RWPE2 (cell line): ENCODE results near the gene GAPVD1.

Experiments used
- ATAC-seq: fragments of 200-7000 bp; cut with Tn5 transposase; 3 replicates; pipeline ENCODE4 v1.9.1; 2021; ENCODE audit warnings: low read depth
- DNase-seq: peaks from one replicate; pipeline ENCODE4 v3.0.0-alpha.2; 2020; ENCODE audit warnings: low spot score
- H3K27ac ChIP-seq: fragments of 450-650 bp; 2 replicates; pipeline ENCODE4 v1.5.1; 2017; ENCODE audit warnings: mild to moderate bottlenecking; ENCODE audit not compliant: poor library complexity, severe bottlenecking
- H3K27me3 ChIP-seq: fragments of 250-450 bp; sonication (Bioruptor Pico); 2 replicates; pipeline ENCODE4 v1.5.1; 2021; ENCODE audit warnings: mild to moderate bottlenecking, moderate library complexity; ENCODE audit not compliant: insufficient read depth, poor library complexity, severe bottlenecking
- H3K36me3 ChIP-seq: fragments of 250-450 bp; sonication (Bioruptor Pico); 2 replicates; pipeline ENCODE4 v1.5.1; 2020; ENCODE audit warnings: low read depth, mild to moderate bottlenecking, moderate library complexity
- H3K4me1 ChIP-seq: fragments of 250-450 bp; sonication (Bioruptor Pico); 2 replicates; pipeline ENCODE4 v1.5.1; 2021; ENCODE audit warnings: mild to moderate bottlenecking, moderate library complexity; ENCODE audit not compliant: insufficient read depth, poor library complexity, severe bottlenecking
- H3K4me3 ChIP-seq: fragments of 250-450 bp; sonication (Bioruptor Pico); 2 replicates; pipeline ENCODE4 v1.5.1; 2021; ENCODE audit warnings: mild to moderate bottlenecking, moderate library complexity; ENCODE audit not compliant: severe bottlenecking
- H3K9me3 ChIP-seq: fragments of 250-450 bp; sonication (Bioruptor Pico); 2 replicates; pipeline ENCODE4 v1.5.1; 2021; ENCODE audit warnings: mild to moderate bottlenecking, moderate library complexity; ENCODE audit not compliant: severe bottlenecking
- TF ChIP-seq, protein P1 (sequence below): fragments of 450-650 bp; IDR thresholded peaks from one replicate; pipeline ENCODE4 v1.5.1; 2017; ENCODE audit warnings: mild to moderate bottlenecking, moderate library complexity; ENCODE audit not compliant: poor library complexity, severe bottlenecking

The GAPVD1 gene

DNA sequence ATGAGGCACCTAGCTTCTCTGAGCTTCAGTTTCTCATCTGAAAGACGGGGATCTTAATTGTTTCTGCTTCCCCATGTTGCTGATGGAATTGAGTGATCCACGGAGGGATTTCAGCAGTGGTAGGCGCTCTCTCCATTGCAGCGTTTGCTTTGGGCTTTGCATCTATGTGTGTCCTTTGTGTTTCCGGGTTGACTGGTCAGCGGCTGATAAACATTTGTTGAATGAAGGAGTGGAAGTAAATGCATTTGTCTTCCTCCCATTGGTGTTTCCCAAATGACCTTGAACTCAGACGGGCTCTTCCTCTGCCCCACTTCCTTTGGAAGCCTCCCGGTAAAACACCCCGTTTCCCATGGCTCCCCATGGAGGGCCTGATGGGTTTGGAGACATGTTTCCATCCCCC lies 117.2 kb downstream of the GAPVD1 start:
- no peak overlapping the region for H3K4me3 ChIP-seq
- no peak for ATAC-seq
- H3K36me3 ChIP-seq, result no peaks in the 10 kb centered on the region
- DNase-seq, result no peak
- H3K27me3 ChIP-seq, result no peaks in the 10 kb centered on the region
- H3K4me1 ChIP-seq, result no peaks in the 10 kb centered on the region
- H3K9me3 ChIP-seq, result no peaks in the 10 kb centered on the region
- H3K27ac ChIP-seq, result no peak overlapping the region
- TF ChIP-seq, protein P1, sequence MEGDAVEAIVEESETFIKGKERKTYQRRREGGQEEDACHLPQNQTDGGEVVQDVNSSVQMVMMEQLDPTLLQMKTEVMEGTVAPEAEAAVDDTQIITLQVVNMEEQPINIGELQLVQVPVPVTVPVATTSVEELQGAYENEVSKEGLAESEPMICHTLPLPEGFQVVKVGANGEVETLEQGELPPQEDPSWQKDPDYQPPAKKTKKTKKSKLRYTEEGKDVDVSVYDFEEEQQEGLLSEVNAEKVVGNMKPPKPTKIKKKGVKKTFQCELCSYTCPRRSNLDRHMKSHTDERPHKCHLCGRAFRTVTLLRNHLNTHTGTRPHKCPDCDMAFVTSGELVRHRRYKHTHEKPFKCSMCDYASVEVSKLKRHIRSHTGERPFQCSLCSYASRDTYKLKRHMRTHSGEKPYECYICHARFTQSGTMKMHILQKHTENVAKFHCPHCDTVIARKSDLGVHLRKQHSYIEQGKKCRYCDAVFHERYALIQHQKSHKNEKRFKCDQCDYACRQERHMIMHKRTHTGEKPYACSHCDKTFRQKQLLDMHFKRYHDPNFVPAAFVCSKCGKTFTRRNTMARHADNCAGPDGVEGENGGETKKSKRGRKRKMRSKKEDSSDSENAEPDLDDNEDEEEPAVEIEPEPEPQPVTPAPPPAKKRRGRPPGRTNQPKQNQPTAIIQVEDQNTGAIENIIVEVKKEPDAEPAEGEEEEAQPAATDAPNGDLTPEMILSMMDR, result no peak

DNA sequence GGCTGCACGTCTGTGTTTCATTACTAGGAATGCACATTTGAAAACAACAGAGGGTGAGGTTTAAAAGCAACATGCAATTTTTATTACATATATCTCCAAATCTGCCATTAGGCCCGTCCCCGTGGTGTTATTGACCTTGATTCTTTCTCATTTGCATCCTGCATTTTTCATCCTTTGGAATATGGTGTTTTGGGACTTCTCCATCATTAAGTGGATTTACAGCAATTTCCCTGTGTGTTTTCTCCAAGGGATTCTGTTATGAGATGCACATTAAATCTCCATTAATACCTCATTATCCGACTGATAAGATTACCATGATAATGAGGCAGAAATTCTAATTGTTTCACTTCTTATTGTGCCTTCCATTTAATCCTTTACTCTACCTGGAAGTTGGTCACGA lies 117.6 kb downstream of the GAPVD1 start:
- Histone ChIP-seq H3K4me1 (no peaks in the 10 kb centered on the region), H3K36me3 (no peaks in the 10 kb centered on the region), H3K27ac (no peak overlapping the region), H3K9me3 (no peaks in the 10 kb centered on the region), H3K27me3 (no peaks in the 10 kb centered on the region), H3K4me3 (no peak overlapping the region)
- DNase-seq (no peak), ATAC-seq (no peak)
- TF ChIP-seq, protein P1, result no peak

DNA sequence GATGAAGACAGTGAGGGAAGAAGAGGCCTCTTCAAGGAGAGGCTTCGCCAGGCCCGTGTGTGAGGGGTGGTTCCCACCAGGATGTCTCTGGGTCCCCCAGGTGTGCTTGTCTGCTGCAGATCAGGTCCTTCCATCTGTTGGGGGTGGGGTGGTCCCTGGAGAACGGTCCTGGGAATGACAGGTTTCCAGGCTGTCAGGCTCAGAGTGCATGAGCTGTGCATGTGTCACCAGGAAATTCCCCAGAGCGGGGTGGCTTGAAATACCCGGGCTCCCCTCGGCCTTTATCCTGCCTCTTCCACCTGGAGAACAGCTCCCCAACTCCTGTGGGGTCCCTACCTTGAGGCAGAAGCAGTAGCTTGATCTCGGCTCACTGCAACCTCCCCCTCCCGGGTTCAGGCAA lies 118.8 kb downstream of the GAPVD1 start:
- ATAC-seq, result peak; percentile 49; the same call in 2 of the 3 replicates
- Histone ChIP-seq H3K4me1 (no peaks in the 10 kb centered on the region), H3K36me3 (no peaks in the 10 kb centered on the region), H3K4me3 (no peak overlapping the region), H3K27me3 (no peaks in the 10 kb centered on the region), H3K27ac (no peak overlapping the region), H3K9me3 (no peaks in the 10 kb centered on the region)
- DNase-seq, result no peak
- TF ChIP-seq, protein P1, result no peak

DNA sequence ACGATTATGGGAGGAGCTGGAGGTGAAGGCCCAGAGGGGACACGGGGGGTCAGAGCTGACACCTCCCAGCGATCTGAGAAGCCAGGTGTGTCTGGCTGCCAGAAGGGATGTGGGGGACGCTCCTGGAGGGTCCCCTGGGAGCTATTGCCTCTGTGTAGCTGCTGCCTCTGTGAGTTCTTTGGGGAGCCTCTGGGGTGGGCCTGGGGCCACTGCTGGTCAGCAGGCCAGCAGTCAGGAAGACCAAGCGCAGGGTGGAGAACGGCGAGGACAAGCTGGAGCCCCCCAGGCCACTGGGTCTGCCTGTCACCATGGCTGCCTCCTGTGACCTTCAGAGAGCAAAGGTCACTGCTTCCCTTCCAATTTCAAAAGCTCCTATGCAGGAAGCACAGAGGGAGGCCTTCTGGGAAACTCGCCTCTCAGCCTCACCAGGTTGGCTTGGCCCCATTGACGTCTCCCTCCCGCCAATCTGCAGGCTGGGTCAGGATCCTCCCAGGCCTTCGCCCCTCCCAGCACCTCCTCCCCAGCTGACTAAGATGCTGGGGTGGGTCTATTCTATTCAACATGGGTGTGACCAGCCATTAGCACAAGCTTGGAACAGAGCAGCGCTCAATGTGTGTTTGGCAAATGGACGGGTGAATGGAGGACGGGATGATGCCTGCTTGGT lies 126.4 kb downstream of the GAPVD1 start:
- TF ChIP-seq, protein P1, result no peak
- Histone ChIP-seq H3K27me3 (no peaks in the 10 kb centered on the region), H3K9me3 (no peaks in the 10 kb centered on the region), H3K4me1 (no peaks in the 10 kb centered on the region), H3K4me3 (no peak overlapping the region), H3K36me3 (no peaks in the 10 kb centered on the region), H3K27ac (no peak overlapping the region)
- no peak for ATAC-seq
- no peak for DNase-seq

DNA sequence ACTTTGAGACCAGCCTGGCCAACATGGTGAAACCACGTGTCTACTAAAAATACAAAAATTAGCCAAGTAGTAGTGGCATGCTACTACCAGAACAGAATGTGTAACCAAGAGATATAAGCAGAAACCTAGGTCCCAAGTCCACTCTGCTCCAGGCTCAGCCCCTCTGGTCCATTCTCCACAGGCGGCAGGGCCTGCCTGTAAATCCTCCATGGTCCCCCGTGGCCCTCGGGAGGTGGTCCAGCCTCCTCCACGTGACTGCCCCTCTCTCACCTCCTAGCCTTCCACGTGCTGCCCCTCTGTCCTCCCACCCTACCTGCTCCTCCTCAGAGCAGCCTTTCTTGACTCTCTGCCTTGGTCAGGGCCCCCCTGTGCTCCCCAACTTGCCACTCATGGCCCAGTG lies 127.4 kb downstream of the GAPVD1 start:
- no peak for ATAC-seq
- H3K9me3 ChIP-seq, result no peaks in the 10 kb centered on the region
- no peak for DNase-seq
- no peaks in the 10 kb centered on the region for H3K36me3 ChIP-seq
- no peak overlapping the region for H3K27ac ChIP-seq
- no peaks in the 10 kb centered on the region for H3K4me1 ChIP-seq
- no peak overlapping the region for H3K4me3 ChIP-seq
- no peaks in the 10 kb centered on the region for H3K27me3 ChIP-seq
- TF ChIP-seq, protein P1, result no peak
